GM12865 (cell line): ENCODE results near the gene PDCD6IP.
"Not testable (repeated sequence)": the region's sequence is repeated elsewhere in the genome, so short reads cannot be mapped to it uniquely, and the experiment has no call there.

Experiments used
- DNase-seq: peaks from one replicate; pipeline ENCODE4 v3.0.0; 2010; ENCODE audit warnings: low read depth
- H3K4me3 ChIP-seq: 2 replicates; pipeline ENCODE4 v1.5.1; 2011; ENCODE audit warnings: mild to moderate bottlenecking, low read depth, low read length, control low read depth
- CTCF ChIP-seq: IDR thresholded peaks from 2 replicates; pipeline ENCODE4 v1.5.1; 2011; ENCODE audit warnings: low read length, control low read depth, low read depth, inconsistent platforms; ENCODE audit not compliant: insufficient read depth; ENCODE audit errors: missing control alignments

Gene PDCD6IP

GRCh38 chr3:33848624-33849347 is 50.4 kb downstream of the PDCD6IP start:
- no peak for DNase-seq
- TF ChIP-seq CTCF = no peak

GRCh38 chr3:33850599-33850998 is 52.2 kb downstream of the PDCD6IP start:
- not testable (repeated sequence) for DNase-seq, H3K4me3 ChIP-seq

More at GRCh38 chr3:33848624-33849347, 50.4 kb downstream of the PDCD6IP start:
- H3K4me3 ChIP-seq = no peak overlapping the region

- H3K4me3 ChIP-seq, DNase-seq: not testable (repeated sequence)
Observed at GRCh38 chr3:33855407-33855806, 57.0 kb downstream of the PDCD6IP start.

- TF ChIP-seq CTCF = no peak
- H3K4me3 ChIP-seq = no peak overlapping the region
- DNase-seq = no peak
Observed at GRCh38 chr3:33855884-33856546, 57.6 kb downstream of the PDCD6IP start.

DNA sequence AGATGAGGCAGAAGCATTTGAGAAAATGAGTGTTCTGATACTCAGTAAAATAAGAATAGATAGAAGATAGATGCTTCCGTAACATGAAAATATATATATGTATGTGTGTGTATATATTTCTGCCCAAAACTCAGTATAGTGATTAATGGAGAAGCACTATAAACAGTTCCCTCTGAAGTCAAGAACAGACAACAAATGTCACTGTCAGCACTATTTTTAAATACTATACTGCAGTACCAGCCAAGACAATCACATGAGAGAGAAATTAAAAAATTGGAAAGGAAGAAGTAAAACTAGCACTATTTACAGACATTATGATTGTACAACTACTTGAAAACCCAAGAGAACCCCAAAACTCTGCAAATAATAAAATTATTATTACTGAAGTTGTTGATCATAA is 59.3 kb downstream of the PDCD6IP start:
- DNase-seq = not testable (repeated sequence)

GRCh38 chr3:33858131-33858530 is 59.7 kb downstream of the PDCD6IP start:
- TF ChIP-seq CTCF = no peak
- H3K4me3 ChIP-seq = no peak overlapping the region
- no peak for DNase-seq

More for the DNA sequence above, 59.3 kb downstream of the PDCD6IP start:
- not testable (repeated sequence) for H3K4me3 ChIP-seq

GRCh38 chr3:33860373-33861050 is 62.1 kb downstream of the PDCD6IP start:
- H3K4me3 ChIP-seq = no peak overlapping the region
- TF ChIP-seq CTCF = no peak
- DNase-seq = no peak

DNA sequence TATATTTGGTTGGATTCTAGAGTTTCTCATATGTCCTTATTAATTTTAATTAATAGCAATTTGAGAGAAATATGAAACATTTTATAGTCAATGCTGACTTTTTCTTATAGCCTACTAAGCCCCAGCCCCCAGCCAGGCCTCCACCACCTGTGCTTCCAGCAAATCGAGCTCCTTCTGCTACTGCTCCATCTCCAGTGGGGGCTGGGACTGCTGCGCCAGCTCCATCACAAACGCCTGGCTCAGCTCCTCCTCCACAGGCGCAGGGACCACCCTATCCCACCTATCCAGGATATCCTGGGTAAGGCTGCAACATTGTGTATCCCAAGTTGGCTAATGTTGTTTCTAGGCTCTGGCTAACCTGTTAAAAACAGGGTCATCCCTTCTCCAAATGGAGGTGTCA is 66.7 kb downstream of the PDCD6IP start:
- H3K4me3 ChIP-seq = no peak overlapping the region
- TF ChIP-seq CTCF = no peak
- no peak for DNase-seq
